GM18861 (cell line): ENCODE data around the gene ODC1.
A peak's percentile ranks its signal among the peaks of the same experiment; 100 is the strongest.
"Not testable (repeated sequence)": the region's sequence is repeated elsewhere in the genome, so short reads cannot be mapped to it uniquely, and the experiment has no call there.

Experiments used
- ATAC-seq: cut with Tn5 transposase; IDR thresholded peaks from one replicate; pipeline ENCODE4 v1.9.1; 2021; ENCODE audit not compliant: unreplicated experiment

ODC1 gene

DNA sequence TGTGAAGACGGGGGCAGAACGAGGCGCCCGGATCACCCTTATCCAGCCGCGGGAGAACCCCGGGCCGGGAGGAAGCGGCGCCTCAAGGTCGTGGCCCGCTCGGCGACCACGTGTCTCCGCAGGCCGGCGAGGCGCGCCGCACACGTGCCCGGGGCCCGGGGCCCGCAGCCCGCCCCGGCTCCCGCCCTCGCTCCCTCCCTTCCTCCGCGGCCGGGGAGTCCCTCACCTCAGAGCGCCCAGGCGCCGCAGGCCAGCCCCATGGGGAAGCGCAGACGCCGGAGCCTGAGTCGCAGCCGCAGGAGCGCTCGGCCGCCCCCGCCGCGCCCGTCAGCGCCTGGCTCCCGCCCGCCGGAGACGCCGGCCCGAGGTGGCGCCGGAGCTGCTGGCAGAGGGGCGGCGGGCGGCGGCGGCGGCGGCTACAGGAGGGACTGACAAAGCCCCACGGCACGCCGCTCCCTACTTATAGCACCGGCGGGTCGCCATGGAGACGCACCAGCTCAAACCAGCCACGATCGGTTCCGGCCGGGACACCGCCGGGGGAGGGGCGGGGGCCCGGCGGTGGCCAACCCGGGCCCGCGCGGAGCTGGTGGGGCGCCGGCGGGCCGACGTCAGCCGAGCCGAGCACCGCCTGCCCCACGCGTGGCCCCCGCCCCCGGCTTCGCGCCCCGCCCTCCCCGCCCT, at the start of gene ODC1:
TSS of gene ODC1 (minus strand) at position 433 of the 681 bp plus-strand sequence. CDS start 3,295 bp downstream, outside the sequence.
- peak; percentile 40 for ATAC-seq

DNA sequence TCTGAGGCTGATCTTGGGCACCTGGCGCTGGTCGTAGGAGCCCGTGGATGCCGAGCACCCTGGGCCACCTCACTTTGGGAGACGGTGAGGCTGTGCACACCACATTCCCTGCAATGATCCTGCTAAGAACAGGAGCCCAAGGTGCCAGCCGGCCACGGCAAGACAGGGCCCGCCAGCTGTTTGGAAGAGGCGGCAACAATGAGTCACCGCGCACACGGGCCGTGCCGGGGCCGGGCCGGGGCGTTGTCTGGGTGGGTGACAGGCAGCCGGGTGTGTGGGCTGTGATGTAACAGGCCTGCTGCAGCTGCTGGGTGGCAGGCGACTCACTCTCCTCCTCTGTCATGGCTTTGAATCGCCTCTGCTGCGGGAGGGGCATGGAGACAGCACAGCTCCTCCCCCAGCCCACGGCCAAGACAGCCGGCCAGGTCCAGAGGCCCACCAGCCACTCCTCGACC, 49.7 kb upstream of the ODC1 start:
- ATAC-seq = no peak

DNA sequence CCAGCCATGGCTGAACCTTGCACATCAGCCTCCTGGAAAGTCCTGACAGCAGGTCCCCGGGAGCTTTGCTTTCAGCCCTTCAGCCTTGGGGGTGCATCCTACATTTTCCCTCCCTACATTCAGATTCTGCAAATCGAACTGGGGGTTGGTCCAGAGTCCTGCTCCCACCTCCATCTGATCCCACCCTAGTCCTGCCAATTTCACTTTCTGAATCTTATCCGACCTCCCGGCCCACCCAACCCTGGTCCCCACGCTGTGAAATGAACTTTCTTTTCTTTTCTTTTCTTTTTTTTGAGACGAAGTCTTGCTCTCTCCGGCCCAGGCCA, 47.8 kb upstream of the ODC1 start:
- no peak for ATAC-seq

DNA sequence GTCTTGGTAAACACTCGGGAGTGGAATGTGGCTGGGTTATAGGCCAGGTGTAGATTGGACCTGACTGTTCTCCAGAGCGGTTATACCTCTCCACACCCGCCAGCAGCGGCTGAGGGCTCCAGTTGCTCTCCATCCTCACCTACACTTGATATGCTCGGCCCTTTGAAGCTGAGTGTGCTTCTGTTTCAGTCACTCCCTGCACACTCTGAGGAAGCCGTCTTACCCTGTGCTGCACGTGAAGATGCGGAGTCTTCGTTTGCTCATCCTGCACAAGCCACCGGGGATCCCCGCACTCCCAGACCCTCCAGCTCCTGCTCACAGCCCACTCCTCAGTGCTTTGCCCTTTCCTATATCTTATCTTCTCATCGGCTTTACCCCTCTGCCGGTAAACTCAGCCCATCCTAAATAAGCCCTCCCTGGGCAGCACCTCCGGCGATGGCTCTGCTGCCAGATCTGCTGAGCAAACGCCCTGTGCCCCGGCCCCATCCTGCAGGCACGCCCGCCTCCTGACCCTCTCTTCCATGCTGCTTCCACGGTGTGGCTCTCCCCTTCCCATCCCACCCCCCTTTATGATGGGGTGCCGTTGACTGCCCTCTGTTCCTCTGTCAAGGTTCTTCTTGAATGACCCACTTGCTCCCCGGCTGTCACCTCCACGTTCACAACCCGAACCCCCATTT, 47.3 kb upstream of the ODC1 start:
- ATAC-seq = no peak

DNA sequence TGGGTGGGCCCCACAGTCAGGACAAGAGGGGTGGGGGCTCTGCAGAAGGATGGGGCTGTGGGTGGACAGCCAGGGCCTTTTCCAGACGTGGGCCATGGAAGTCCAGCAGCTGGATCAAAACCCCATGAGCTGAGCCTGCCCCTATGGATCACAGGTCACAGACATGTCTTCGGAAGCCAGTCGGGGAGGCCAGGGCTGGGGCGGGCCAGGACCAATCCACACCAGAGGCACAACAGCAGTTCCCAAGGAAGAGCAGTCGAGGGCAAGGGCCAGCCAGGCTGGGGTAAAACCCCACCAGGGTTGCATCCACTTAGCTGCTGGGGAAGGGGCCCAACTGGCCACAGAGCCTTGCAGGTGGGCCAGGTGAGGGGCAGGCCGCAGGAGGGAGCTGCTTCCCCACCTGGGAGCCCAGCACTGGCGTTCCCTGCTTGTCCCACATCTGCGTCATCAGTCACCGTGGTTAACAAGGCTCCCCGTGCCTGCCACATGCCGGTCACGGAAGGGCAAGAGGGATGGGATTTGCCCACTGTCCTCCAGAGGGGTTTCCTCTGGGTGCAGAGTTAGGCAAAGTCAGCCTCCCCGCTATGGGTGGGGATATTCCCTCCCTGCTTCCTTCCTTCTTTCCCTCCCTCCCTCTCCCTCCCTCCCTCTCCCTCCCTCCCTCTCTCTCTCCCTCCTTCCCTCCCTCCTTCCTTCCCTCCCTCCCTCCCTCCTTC, 46.4 kb upstream of the ODC1 start:
- ATAC-seq = no peak

DNA sequence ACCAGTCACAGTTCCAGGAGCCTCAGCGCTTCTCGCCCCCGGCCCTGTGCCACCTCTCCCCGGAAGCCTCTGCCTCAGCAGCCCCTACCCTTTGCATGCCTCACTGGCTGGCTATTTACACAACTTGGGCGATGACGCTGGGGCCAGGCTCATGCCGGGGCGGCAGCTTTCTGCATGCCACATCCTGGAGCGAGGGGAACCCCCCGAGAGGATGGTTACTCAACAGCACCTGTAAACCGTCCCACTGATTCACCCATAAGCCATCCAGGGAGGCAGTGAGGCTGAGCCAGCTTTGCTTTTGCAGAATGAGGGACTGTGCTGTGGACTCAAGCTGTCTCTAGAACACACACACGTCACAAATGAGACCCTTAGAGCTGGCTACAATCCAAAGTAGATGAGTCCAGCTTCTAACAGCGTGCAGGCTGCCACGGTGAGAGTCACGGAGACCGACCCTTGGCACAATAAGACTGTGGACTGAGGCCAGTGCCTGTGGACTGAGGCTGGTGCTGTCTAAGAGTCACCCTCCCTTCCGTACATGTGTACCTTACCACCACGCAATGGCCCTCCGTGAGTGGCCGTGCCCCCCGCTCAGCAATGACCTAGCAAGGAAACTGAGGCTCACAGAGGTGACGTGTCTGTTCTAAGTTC, 45.6 kb upstream of the ODC1 start:
- ATAC-seq = peak; percentile 99

DNA sequence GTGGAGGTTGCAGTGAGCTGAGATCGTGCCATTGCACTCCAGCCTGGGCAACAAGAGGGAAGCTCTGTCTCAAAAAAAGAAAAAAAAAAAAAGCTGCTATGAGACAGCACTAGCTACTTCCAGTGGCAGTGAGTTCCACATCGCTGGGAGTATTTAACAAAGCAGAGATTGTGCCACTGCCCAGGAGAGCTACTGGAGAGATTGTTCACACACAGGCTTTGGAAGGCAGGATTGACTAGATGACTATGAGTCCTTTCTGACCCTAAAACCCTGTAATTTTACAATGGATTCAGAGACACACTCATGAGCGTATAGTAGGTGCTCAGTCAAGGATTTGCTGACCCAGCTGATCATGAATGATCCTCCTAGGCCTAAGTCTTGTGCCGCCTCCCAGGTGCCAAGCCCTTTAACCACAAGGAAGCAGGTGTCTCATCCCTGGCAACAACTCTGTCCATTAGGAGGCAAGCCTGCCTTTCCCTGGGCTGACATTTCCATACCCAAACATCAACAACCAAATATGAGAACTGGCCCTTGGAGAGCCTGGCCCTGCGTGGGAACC, 45.0 kb upstream of the ODC1 start:
- ATAC-seq = no peak

DNA sequence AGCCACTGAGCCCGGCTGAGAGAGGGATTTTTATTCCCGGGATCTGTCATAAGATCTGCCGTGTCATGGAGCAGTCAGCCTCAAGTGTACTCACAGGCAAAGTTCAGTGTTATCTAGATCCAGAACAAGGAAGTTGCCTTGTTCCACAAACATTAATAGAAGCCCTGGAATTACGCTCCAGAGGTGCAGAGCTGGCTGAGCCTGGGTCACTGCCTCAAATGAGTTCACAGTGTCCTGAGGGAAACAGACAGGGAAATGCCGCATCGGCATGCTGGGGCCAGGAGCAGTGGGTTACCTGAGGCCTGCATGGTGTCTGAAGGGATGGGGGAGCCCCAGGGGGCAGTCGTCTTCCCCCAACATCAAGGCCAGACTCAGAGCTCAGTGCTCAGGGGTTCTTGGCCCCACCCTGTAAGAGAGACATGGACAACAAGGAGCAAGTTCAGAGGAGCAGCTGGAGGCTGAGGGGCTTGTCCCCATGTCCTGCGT, 42.7 kb upstream of the ODC1 start:
- ATAC-seq = no peak

DNA sequence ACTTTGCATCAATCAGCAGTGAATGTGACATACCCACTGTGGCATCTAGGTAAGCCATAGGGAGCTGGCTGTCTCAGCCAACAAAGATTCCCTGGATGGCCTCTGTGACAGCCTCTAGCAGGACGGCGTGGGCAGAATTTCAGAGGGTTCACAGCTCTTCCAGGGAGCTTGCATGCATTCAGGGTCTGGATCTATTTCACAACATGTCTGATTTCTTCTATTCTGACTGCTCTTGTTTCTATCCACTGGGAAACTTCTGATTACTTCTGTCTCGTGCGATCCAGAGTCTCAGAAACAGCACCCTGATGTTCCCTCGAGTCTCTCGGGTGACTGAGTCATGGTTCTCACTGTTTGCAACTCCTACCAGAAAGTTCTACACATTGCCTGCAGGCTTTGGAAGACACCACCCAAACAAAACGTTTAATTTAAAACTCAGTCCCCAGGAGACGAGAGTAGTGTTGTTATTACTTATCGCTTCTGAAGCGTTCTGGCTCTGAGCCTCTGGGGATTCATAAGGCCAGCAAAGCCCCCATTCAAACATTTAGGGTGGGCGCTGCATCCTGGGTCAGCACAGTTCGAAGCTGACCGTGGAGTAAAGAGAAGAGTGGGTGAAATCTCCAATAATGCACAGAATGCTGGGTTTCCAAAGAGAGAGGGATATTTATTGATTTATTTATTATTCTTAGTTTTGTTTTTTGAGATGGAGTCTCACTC, 41.9 kb upstream of the ODC1 start:
- ATAC-seq = no peak

DNA sequence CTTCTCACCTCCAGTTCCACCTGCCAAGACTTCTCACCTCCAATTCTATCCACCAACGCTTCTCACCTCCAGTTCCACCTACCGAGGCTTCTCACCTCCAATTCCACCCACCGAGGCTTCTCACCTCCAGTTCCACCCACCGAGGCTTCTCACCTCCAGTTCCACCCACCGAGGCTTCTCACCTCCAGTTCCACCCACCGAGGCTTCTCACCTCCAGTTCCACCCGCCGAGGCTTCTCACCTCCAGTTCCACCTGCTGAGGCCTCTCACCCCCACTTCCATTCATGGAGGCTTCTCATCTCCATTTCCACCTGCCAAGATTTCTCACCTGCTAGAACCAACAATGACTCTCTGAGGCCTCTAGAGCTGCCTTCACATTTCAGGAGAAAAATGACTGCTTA, 40.0 kb upstream of the ODC1 start:
- ATAC-seq = not testable (repeated sequence)

DNA sequence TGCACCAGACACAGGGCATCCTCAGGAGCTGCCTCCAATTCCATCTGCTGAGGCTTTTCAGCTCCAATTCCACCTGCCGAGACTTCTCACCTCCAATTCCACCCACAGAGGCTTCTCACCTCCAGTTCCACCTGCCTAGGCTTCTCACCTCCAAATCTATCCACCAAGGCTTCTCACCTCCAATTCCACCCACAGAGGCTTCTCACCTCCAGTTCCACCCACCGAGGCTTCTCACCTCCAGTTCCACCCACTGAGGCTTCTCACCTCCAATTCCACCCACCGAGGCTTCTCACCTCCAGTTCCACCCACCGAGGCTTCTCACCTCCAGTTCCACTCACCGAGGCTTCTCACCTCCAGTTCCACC, 39.6 kb upstream of the ODC1 start:
- ATAC-seq = not testable (repeated sequence)

DNA sequence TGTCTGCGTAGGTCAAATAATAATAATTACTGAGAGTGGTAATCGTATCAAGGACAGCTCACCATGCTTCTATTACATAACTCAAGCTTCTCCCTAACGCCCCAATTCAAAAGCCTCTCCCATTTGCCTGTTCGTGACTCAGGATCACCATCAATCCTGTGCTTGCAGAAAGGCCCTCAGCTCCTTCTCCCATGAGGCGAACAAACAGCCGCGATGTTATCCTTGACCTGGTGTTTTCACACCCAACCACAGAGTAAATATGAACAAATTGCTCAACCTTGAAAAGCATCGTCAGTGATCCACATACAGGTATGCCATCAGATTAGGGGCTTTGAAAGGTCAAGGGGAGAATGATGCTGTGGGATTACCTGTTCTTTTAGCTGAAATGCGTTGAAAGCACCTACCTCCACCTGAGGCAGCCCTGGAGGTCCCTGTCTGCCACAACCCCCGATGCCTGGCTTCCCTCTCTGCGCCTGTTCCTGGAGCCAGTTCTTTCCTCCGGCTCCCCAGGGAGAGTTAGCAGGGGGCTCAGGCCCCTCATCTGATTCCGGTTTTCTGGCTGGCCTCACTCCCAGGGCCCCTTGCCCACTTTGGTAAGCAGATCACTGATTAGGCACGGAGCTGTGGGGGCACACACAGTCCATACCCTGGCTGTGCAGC, 39.1 kb upstream of the ODC1 start:
- ATAC-seq = no peak

DNA sequence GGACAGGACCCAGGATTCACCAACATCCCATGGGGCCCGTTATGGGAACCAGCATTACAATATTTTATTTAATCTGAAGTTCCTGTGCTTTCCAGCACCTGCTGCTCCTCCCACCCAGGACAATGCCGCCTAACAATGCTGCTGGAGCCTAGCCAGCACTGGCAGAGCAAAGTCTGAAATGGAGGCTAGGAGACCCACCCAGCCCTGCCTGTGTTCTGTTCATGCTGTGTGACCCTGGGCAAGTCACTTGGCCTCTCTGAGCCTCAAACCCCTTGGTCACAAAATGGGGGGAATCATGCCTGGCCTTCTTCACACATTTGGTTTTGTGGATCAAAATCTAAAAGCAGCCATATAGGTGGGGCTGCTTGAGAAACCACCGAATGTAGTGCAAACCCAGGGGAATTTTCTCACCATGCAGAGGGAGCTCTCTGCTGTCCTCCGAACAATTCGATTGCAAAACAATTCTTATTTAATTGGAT, 38.5 kb upstream of the ODC1 start:
- ATAC-seq = no peak

DNA sequence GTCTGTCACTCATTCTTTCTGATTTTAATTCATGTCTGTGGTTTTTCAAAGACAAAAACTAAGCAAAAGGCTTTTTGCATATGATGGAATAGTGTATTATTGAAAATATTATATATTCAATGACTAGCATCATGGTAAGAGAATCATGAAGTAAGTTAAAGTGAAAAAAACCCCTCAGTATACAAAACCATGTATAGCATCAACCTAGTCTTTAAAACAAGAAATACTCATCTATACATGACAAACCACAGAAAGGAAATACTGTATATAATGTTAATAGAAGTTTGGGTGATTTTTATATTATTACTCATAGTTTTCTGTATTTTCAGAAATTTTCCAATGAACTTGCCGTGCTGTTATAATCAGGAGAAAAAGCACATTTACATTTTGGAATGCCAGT, 38.0 kb upstream of the ODC1 start:
- no peak for ATAC-seq

DNA sequence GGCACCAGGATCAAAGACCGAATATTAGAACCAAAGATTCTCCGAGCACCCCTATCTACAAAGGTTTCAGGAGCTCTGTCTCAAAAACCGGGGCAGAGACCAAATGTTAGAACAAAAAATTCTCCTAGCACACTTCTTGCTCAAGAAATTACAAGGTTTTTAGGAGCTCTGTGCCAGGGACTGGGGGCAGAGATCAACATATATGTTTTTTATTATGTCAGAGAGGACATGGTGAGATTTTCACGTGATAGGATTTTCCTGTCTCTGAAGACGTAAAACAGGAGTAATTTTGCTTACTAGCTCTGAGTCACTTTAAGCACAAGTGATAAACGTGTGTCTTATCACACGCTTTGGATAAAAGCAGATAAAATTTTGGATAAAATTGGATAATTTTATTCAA, 34.8 kb upstream of the ODC1 start:
- ATAC-seq = no peak

DNA sequence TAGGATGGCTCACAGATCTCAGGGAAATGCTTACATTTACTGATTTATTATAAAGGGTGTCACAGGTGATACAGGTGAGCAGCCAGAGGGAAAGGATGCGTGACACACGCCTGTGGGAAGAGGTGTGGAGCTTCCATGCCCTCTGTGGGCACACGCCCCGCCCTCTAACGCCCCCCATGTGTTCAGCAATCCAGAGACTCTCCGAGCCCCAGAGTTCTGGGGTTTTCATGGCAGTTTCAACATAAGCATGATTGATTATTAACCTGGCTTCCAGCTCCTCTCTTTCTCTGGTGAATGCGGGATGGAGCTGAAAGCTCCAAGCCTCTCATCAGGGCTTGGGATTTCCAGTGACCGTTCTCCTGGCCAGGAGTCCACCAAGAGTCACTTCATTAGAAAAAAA, 34.3 kb upstream of the ODC1 start:
- no peak for ATAC-seq

DNA sequence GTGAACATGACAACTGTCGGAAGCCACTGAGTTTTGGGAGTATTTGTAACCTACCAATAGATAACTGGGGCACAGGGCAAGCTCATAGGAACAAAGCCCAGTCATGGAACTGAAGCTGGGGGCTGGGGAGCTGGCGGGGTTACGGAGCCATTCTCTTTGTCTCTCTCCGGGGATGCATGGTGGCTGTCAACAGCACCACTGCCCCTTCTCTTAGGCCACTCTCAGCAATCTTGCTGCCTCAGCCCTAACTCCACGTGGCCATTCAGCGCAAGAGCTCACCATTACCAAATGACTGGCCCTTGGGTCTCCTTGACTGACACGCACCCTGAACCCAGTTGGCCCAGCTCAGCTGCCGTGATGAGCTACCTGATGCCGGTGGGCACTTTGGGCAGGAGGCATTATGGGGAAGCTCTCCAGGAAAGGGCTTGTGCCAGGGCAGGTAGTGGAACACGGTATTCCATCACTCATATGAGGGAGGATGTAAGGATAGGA, 33.6 kb upstream of the ODC1 start:
- ATAC-seq = no peak

DNA sequence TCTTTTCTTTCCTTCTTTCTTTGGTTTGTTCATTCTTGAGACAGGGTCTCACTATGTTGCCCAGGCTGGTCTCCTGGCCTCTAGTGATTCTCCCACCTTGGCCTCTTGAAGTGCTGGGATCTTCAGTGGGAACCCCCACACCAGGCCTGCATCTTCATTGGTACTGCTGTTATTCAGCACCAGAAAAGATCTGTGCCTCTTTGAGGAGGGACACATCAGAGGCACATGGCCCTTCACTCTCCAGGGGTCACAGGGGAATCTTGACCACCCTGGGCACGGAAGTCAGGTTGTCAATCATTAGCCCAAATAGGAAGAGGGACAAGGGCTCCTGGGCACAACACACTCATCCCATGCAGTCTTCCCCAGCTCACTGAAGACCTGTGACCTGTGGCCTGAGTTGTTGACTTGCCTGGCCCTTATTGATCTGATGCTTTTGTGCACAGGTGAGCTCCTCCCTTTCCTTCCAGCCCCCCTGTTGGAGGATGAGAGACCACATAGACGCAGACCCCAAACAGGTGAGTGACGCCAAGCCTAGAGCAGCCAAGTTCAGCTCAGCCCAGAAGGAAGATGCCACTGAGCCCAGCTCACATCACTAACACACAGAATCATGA, 33.0 kb upstream of the ODC1 start:
- no peak for ATAC-seq

DNA sequence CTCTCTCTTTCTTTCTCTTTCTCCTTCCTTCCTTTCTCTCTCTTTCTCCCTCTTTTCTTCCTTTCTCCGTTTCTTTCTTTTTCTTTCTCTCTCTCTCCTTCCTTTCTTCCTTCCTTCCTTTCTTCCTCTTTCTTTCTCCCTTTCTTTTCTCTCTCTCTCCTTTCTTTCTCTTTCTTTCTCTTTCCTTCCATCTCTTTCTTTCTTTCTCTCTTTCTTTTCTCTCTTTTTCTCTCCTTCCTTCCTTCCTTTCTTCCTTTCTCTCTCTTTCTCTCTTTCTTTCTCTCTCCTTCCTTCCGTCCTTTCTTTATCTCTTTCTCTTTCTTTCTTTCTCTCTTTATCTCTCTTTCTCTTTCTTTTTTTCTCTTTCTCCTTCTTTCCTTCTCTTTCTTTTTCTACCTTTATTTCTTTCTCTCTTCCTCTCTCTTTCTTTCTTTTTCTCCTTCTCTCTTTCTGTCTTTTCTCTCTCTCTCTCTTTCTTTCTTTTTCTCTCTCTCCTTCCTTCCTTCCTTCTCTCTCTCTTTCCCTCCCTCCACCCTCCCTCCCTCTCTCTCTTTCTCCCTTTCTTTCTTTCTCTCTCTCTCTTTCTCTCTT, 32.3 kb upstream of the ODC1 start:
- ATAC-seq = no peak
